ENCODE measurements around the gene FKBP2.
A peak's percentile ranks its signal among the peaks of the same experiment; 100 is the strongest.

Gene FKBP2

DNA sequence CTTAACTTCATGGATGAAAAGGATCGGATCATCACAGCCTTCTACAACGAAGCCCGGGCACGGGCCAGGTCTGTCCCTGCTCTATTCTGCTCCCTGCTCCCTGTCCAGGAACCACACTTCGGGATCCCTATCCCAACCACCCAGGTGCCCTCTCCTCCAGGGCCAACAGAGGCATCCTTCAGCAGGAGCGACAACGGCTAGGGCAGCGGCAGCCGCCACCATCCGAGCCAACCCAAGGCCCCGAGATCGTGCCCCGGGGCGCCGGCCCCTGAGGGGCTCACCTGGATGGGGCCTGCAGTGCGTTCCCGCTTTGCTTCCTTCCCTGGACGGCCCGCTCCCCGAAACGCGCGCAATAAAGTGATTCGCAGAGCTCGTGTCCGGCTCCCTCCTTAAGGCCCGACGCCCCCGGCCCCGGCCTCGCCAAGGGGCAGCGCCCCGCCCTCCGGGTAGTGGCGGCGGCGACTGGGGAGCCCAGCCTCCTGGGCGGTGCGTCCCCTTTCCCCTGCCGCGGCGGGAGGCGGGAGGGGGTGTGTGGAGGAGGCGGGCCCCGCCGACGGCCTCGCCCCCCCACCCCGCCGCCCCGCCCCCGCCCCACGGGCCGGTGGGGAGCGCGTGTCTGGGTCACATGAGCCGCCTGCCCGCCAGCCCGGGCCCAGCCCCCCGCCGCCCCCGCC lies 6.8 kb upstream of the FKBP2 start, which contains the start of gene VEGFB:
Gene VEGFB (plus strand): TSS at position 672 of the 674 bp plus-strand sequence. CDS start 250 bp downstream, outside the sequence.
- Histone ChIP-seq H3K9me2 (replicated peaks; ENCODE audit: low read depth, low read length) (no peaks in the 10 kb centered on the region), H3K4me3 (ENCODE audit: low read length, poor library complexity, severe bottlenecking) (peak within 1 kb of the TSS; percentile 77), H3K4me1 (ENCODE audit: insufficient read depth, low read length, poor library complexity, severe bottlenecking) (peaks cover 16% of the 10 kb centered on the region), H3K4me2 (ENCODE audit: low read depth, low read length, poor library complexity, severe bottlenecking) (peak within 1 kb of the TSS; percentile 83), H3K27me3 (ENCODE audit: insufficient read depth, low read length, poor library complexity, severe bottlenecking) (no peaks in the 10 kb centered on the region), H3K9ac (ENCODE audit: low read depth, low read length, poor library complexity, severe bottlenecking) (peak within 1 kb of the TSS; percentile 66), H3K36me3 (ENCODE audit: insufficient read depth, low read length) (no peaks in the 10 kb centered on the region; the same call in 1 of the 2 replicates), H4K20me1 (ENCODE audit: insufficient read depth, low read length, poor library complexity, severe bottlenecking) (peaks cover 17% of the 10 kb centered on the region), H2AFZ (ENCODE audit: low read length) (no peak within 1 kb of the TSS), H3F3A (ENCODE audit: low read depth) (peaks cover 6% of the 10 kb centered on the region; the same call in 1 of the 2 replicates), H3K79me2 (ENCODE audit: insufficient read depth, low read length) (peaks cover 23% of the 10 kb centered on the region; the same call in 1 of the 2 replicates), H3K9me3 (ENCODE audit: insufficient read depth, low read depth, low read length) (no peaks in the 10 kb centered on the region)
- TF ChIP-seq, protein P1, sequence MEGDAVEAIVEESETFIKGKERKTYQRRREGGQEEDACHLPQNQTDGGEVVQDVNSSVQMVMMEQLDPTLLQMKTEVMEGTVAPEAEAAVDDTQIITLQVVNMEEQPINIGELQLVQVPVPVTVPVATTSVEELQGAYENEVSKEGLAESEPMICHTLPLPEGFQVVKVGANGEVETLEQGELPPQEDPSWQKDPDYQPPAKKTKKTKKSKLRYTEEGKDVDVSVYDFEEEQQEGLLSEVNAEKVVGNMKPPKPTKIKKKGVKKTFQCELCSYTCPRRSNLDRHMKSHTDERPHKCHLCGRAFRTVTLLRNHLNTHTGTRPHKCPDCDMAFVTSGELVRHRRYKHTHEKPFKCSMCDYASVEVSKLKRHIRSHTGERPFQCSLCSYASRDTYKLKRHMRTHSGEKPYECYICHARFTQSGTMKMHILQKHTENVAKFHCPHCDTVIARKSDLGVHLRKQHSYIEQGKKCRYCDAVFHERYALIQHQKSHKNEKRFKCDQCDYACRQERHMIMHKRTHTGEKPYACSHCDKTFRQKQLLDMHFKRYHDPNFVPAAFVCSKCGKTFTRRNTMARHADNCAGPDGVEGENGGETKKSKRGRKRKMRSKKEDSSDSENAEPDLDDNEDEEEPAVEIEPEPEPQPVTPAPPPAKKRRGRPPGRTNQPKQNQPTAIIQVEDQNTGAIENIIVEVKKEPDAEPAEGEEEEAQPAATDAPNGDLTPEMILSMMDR (conservative IDR thresholded peaks at IDR 0.05; ENCODE audit: low read length) = no peak
- TF ChIP-seq EZH2phosphoT487 (IDR thresholded peaks at IDR 0.05; ENCODE audit: borderline replicate concordance) = no peak

DNA sequence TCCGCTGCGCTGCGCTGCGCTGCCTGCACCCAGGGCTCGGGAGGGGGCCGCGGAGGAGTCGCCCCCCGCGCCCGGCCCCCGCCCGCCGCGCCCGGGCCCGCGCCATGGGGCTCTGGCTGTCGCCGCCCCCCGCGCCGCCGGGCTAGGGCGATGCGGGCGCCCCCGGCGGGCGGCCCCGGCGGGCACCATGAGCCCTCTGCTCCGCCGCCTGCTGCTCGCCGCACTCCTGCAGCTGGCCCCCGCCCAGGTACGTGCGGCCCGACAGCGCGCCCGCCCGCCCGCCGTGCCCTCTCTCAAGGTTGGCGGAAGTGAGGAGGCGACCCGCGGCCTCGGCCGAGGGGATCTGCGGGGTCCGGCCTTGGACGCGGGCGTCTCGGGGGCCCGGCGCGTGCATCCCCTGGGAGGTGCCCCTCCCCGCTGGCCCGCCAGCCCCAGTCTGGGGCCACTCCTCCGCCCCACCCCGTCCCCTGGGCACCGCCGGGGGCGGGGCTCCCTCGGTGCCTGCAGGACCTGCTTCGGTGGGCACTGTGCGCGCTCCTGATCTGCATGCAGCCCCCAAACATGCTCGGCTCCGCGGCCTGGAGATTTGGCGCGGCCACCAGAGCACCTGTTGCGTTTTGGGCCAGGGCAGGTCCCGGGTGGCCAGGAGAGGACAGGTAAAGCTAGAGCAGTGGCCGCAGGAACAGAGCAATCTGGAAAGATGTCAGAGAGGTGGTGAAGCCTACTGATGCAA lies 6.1 kb upstream of the FKBP2 start:
- H3K79me2 ChIP-seq (ENCODE audit: insufficient read depth, low read length) = peaks cover 17% of the 10 kb centered on the region; the same call in 1 of the 2 replicates
- TF ChIP-seq, protein P1 (conservative IDR thresholded peaks at IDR 0.05; ENCODE audit: low read length) = no peak
- no peak for TF ChIP-seq EZH2phosphoT487 (IDR thresholded peaks at IDR 0.05; ENCODE audit: borderline replicate concordance)
- peak overlapping the region; percentile 66 for H3K9ac ChIP-seq (ENCODE audit: low read depth, low read length, poor library complexity, severe bottlenecking)
- no peaks in the 10 kb centered on the region for H3K27me3 ChIP-seq (ENCODE audit: insufficient read depth, low read length, poor library complexity, severe bottlenecking)
- peaks cover 6% of the 10 kb centered on the region; the same call in 1 of the 2 replicates for H3F3A ChIP-seq (ENCODE audit: low read depth)
- no peaks in the 10 kb centered on the region; the same call in 1 of the 2 replicates for H3K36me3 ChIP-seq (ENCODE audit: insufficient read depth, low read length)
- H3K9me3 ChIP-seq (ENCODE audit: insufficient read depth, low read depth, low read length) = no peaks in the 10 kb centered on the region
- H3K4me3 ChIP-seq (ENCODE audit: low read length, poor library complexity, severe bottlenecking) = peak overlapping the region; percentile 77
- peaks cover 14% of the 10 kb centered on the region for H4K20me1 ChIP-seq (ENCODE audit: insufficient read depth, low read length, poor library complexity, severe bottlenecking)
- peak overlapping the region; percentile 83 for H3K4me2 ChIP-seq (ENCODE audit: low read depth, low read length, poor library complexity, severe bottlenecking)
- H3K4me1 ChIP-seq (ENCODE audit: insufficient read depth, low read length, poor library complexity, severe bottlenecking) = peaks cover 17% of the 10 kb centered on the region
- H2AFZ ChIP-seq (ENCODE audit: low read length) = no peak overlapping the region
- no peaks in the 10 kb centered on the region for H3K9me2 ChIP-seq (replicated peaks; ENCODE audit: low read depth, low read length)

DNA sequence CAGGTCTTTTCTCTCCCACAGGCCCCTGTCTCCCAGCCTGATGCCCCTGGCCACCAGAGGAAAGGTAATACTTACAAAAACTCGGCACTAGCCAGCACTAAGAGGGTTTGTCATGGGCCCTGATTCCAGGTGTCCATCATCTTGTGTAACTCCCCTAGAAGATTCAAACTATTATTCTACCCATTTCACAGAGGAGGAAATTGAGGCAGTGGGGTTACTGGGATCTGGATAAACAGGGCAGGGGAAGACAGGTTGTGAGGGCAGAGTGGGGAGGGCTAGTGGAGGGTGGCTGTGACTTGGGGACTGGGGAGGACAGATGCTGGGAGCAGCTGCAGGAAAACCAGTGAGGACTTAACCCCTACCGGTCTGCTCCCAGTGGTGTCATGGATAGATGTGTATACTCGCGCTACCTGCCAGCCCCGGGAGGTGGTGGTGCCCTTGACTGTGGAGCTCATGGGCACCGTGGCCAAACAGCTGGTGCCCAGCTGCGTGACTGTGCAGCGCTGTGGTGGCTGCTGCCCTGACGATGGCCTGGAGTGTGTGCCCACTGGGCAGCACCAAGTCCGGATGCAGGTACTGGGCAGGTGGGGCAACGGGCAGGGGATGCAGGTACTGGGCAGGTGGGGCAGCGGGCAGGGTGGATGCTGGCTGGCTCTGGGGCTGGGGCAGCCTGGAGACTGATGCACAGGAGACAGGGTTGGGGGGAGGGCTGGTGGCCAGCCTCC lies 5.3 kb upstream of the FKBP2 start:
- no peaks in the 10 kb centered on the region for H3K27me3 ChIP-seq (ENCODE audit: insufficient read depth, low read length, poor library complexity, severe bottlenecking)
- H3K36me3 ChIP-seq (ENCODE audit: insufficient read depth, low read length) = no peaks in the 10 kb centered on the region; the same call in 1 of the 2 replicates
- peaks cover 25% of the 10 kb centered on the region for H3K4me1 ChIP-seq (ENCODE audit: insufficient read depth, low read length, poor library complexity, severe bottlenecking)
- H3K9me3 ChIP-seq (ENCODE audit: insufficient read depth, low read depth, low read length) = no peaks in the 10 kb centered on the region
- H3F3A ChIP-seq (ENCODE audit: low read depth) = peaks cover 10% of the 10 kb centered on the region; the same call in 1 of the 2 replicates
- TF ChIP-seq EZH2phosphoT487 (IDR thresholded peaks at IDR 0.05; ENCODE audit: borderline replicate concordance) = no peak
- TF ChIP-seq, protein P1 (conservative IDR thresholded peaks at IDR 0.05; ENCODE audit: low read length) = no peak
- no peaks in the 10 kb centered on the region for H3K9me2 ChIP-seq (replicated peaks; ENCODE audit: low read depth, low read length)
- peak overlapping the region; percentile 77 for H3K4me3 ChIP-seq (ENCODE audit: low read length, poor library complexity, severe bottlenecking)
- peak overlapping the region; percentile 83 for H3K4me2 ChIP-seq (ENCODE audit: low read depth, low read length, poor library complexity, severe bottlenecking)
- peaks cover 14% of the 10 kb centered on the region for H4K20me1 ChIP-seq (ENCODE audit: insufficient read depth, low read length, poor library complexity, severe bottlenecking)
- H3K9ac ChIP-seq (ENCODE audit: low read depth, low read length, poor library complexity, severe bottlenecking) = peak overlapping the region; percentile 66
- no peak overlapping the region for H2AFZ ChIP-seq (ENCODE audit: low read length)
- H3K79me2 ChIP-seq (ENCODE audit: insufficient read depth, low read length) = peaks cover 17% of the 10 kb centered on the region; the same call in 1 of the 2 replicates
